DOHH2 (cell line): Measurements from ENCODE around the gene L3MBTL1.

Experiments
- EZH2phosphoT487 ChIP-seq: fragments of 200-600 bp; sonication (generic); IDR thresholded peaks from 2 replicates; pipeline ENCODE4 v1.6.1; 2017; ENCODE audit warnings: borderline replicate concordance, mild to moderate bottlenecking, antibody characterized with exemption, low read length, moderate library complexity, mixed read lengths
- TF ChIP-seq, protein P1 (sequence below): fragments of 200-600 bp; sonication (generic); IDR thresholded peaks from one replicate; pipeline ENCODE4 v1.5.1; 2014; ENCODE audit warnings: antibody characterized with exemption, mild to moderate bottlenecking, low read depth, low read length; ENCODE audit not compliant: poor library complexity, severe bottlenecking

DNA sequence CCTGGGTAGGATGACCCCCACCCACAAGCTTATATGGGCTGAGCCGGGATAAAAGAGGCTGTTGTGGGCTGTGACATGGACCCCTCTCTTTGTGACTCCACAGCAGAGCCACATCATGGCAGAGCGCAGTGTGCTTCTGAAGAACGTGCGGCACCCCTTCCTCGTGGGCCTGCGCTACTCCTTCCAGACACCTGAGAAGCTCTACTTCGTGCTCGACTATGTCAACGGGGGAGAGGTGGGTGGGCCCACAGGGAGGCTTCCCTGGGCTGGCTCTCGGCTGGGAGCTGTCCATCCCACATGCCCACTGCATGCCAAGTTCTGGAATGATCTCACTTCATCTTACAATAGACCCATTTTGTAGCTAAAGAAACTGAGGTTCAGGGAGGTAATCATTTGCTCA lies 61.8 kb downstream of the L3MBTL1 start:
- TF ChIP-seq, protein P1, sequence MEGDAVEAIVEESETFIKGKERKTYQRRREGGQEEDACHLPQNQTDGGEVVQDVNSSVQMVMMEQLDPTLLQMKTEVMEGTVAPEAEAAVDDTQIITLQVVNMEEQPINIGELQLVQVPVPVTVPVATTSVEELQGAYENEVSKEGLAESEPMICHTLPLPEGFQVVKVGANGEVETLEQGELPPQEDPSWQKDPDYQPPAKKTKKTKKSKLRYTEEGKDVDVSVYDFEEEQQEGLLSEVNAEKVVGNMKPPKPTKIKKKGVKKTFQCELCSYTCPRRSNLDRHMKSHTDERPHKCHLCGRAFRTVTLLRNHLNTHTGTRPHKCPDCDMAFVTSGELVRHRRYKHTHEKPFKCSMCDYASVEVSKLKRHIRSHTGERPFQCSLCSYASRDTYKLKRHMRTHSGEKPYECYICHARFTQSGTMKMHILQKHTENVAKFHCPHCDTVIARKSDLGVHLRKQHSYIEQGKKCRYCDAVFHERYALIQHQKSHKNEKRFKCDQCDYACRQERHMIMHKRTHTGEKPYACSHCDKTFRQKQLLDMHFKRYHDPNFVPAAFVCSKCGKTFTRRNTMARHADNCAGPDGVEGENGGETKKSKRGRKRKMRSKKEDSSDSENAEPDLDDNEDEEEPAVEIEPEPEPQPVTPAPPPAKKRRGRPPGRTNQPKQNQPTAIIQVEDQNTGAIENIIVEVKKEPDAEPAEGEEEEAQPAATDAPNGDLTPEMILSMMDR: no peak
- no peak for TF ChIP-seq EZH2phosphoT487
